K562 (cell line): ENCODE results near the gene LST1. TPM values are rescaled to one million over a fixed set of nuclear protein-coding genes. Genes with fewer than 3 reads are reported as not detected.

Experiments
- ATAC-seq: fragments of 200-7000 bp; cut with Tn5 transposase; 3 replicates; pipeline ENCODE4 v1.9.1; 2020; ENCODE audit warnings: moderate library complexity
- BruUV-seq: library from RNA; stranded (reverse); fragments of 400-500 nt; replicated peaks from 2 replicates; lab custom pipeline; 2021; lab: Mats Ljungman, UMichigan
- CTCF ChIA-PET: fragments of 300-600 bp; formaldehyde crosslinking; extraction: SDS; loops from one replicate; lab custom pipeline; 2021; ENCODE audit warnings: low intra/inter-chr PET ratio; lab: Yijun Ruan, JAX
- POLR2A ChIA-PET: fragments of 300-600, 350-650 bp; sonication (Branson Sonifier 250); formaldehyde crosslinking; extraction: SDS; loops from one replicate; lab custom pipeline; 2021; ENCODE audit warnings: antibody characterized with exemption, inconsistent platforms; lab: Yijun Ruan, JAX
- DNase-seq, 4 experiments: peaks; one replicate each; pipeline versions ENCODE4 v3.0.0 to v3.0.0-alpha.2; 2011 to 2018; ENCODE audit warnings: low spot score in 3 of 4, mixed read lengths in 3 of 4; ENCODE audit errors: extremely low read depth in 1 of 4
- FAIRE-seq: peaks from 2 replicates; lab custom pipeline; 2011; peaks lifted over from hg19 to GRCh38; lab: Jason Lieb, UNC
- H2AFZ ChIP-seq: 2 replicates; pipeline ENCODE4 v1.6.0; 2011; ENCODE audit warnings: low read depth, low read length, control low read depth, inconsistent platforms
- H3K27ac ChIP-seq: fragments of 200-600 bp; 3 replicates; pipeline ENCODE4 v1.8.0; 2011; ENCODE audit warnings: low read depth, mild to moderate bottlenecking, control low read depth, inconsistent platforms, low read length, moderate library complexity, mixed read lengths; ENCODE audit errors: extremely low read depth
- H3K27me3 ChIP-seq, 2 experiments: fragments of 300-600 bp in 1 of 2; 2 replicates in 1 of 2; 3 replicates in 1 of 2; pipeline versions ENCODE4 v1.6.0 to v1.8.0; 2011; ENCODE audit warnings: inconsistent platforms in 2 of 2, low read length in 2 of 2, mild to moderate bottlenecking in 1 of 2, mixed read lengths in 1 of 2, moderate library complexity in 1 of 2; ENCODE audit not compliant: control insufficient read depth in 2 of 2, insufficient read depth in 2 of 2
- H3K36me3 ChIP-seq: fragments of 300-600 bp; 3 replicates; pipeline ENCODE4 v1.8.0; 2011; ENCODE audit warnings: mild to moderate bottlenecking, low read length, inconsistent platforms; ENCODE audit not compliant: control insufficient read depth, insufficient read depth
- H3K4me1 ChIP-seq, 2 experiments: fragments of 200-600 bp in 1 of 2; replicated peaks in 1 of 2; 2 replicates in 1 of 2; 3 replicates in 1 of 2; pipeline versions ENCODE4 v1.5.1 to v1.8.0; 2011; ENCODE audit warnings: inconsistent platforms in 2 of 2, low read length in 2 of 2, mild to moderate bottlenecking in 1 of 2, mixed read lengths in 1 of 2, moderate library complexity in 1 of 2; ENCODE audit not compliant: control insufficient read depth in 2 of 2, insufficient read depth in 2 of 2
- H3K4me2 ChIP-seq: 2 replicates; pipeline ENCODE4 v1.6.1; 2011; ENCODE audit warnings: low read length, control low read depth, inconsistent platforms, mixed read lengths; ENCODE audit not compliant: insufficient read depth
- H3K4me3 ChIP-seq: fragments of 200-600 bp; sonication (generic), shearing (Covaris generic); 2 replicates; pipeline ENCODE4 v1.5.1; 2016; ENCODE audit warnings: control low read depth, inconsistent platforms
- H3K79me2 ChIP-seq: fragments of 200-600 bp; 3 replicates; pipeline ENCODE4 v1.8.0; 2011; ENCODE audit warnings: low read length, inconsistent platforms; ENCODE audit not compliant: control insufficient read depth, insufficient read depth
- H3K9ac ChIP-seq, 2 experiments: 2 replicates each; pipeline versions ENCODE4 v1.6.0 to v1.6.1; 2011; ENCODE audit warnings: low read depth in 2 of 2, low read length in 2 of 2, control low read depth in 1 of 2, inconsistent platforms in 1 of 2, mild to moderate bottlenecking in 1 of 2, mixed read lengths in 1 of 2; ENCODE audit not compliant: insufficient read depth in 1 of 2
- H3K9me1 ChIP-seq: one replicate; pipeline ENCODE4 v1.6.0; 2011; ENCODE audit warnings: inconsistent platforms, mild to moderate bottlenecking, low read length, moderate library complexity; ENCODE audit not compliant: control insufficient read depth, insufficient read depth
- H3K9me3 ChIP-seq: replicated peaks from 2 replicates; pipeline ENCODE4 v1.5.1; 2011; ENCODE audit warnings: low read depth, low read length, inconsistent platforms; ENCODE audit not compliant: control insufficient read depth, insufficient read depth
- H4K20me1 ChIP-seq: replicated peaks from 2 replicates; pipeline ENCODE4 v1.6.1; 2011; ENCODE audit warnings: low read length, inconsistent platforms, mixed read lengths; ENCODE audit not compliant: control insufficient read depth, insufficient read depth
- DPF2 ChIP-seq: fragments of 450-650 bp; IDR thresholded peaks from 2 replicates; pipeline ENCODE4 v1.6.1; 2016
- GATAD2A ChIP-seq: fragments of 450-650 bp; IDR thresholded peaks from 2 replicates; pipeline ENCODE4 v1.6.1; 2017
- GTF2F1 ChIP-seq: IDR thresholded peaks from 2 replicates; pipeline ENCODE4 v1.6.1; 2011; ENCODE audit warnings: low read depth, low read length, improper control_type of control experiment
- PTRF ChIP-seq: fragments of 450-650 bp; IDR thresholded peaks from 2 replicates; pipeline ENCODE4 v1.6.1; 2016; ENCODE audit warnings: mild to moderate bottlenecking, missing genetic modification characterization, missing compliant biosample characterization
- RBFOX2 ChIP-seq: fragments of 200-400 bp; formaldehyde crosslinking; IDR thresholded peaks from 2 replicates; pipeline ENCODE4 v1.6.1; 2017; ENCODE audit warnings: low read depth, mild to moderate bottlenecking, low read length, moderate library complexity
- RFX1 ChIP-seq: fragments of 450-650 bp; IDR thresholded peaks from 2 replicates; pipeline ENCODE4 v1.6.1; 2016; ENCODE audit warnings: mild to moderate bottlenecking, moderate library complexity
- RNF2 ChIP-seq: sonication (generic); IDR thresholded peaks from 2 replicates; pipeline ENCODE4 v1.6.1; 2016
- STAG1 ChIP-seq: sonication (generic); formaldehyde crosslinking; IDR thresholded peaks from 2 replicates; pipeline ENCODE4 v1.5.0; 2020; ENCODE audit warnings: missing genetic modification reagents, borderline replicate concordance
- STAT5A ChIP-seq: IDR thresholded peaks from 2 replicates; pipeline ENCODE4 v1.6.1; 2012; ENCODE audit warnings: low read length, inconsistent platforms, borderline replicate concordance
- ZNF12 ChIP-seq: sonication (generic); formaldehyde crosslinking; IDR thresholded peaks from 2 replicates; pipeline ENCODE4 v1.4.0; 2020; ENCODE audit warnings: mild to moderate bottlenecking, missing genetic modification reagents
- ZNF707 ChIP-seq: fragments of 250-450 bp; sonication (Bioruptor Pico); conservative IDR thresholded peaks from 2 replicates; pipeline ENCODE4 v1.8.0; 2022; ENCODE audit warnings: inconsistent platforms, mild to moderate bottlenecking, moderate library complexity
- WGBS: fragments of 100-300 bp; shearing (Covaris generic); methylation state at CpG from one replicate; pipeline ENCODE4 v1.1.6; 2016; ENCODE audit warnings: low coverage, mixed read lengths; ENCODE audit not compliant: insufficient coverage; ENCODE audit errors: missing lambda C conversion rate; 5-methylcytosine and 5-hydroxymethylcytosine counted together
- in situ Hi-C: fragments of 300-500 bp; cut with MboI; formaldehyde crosslinking; loops from 4 replicates; pipeline ENCODE4 v1.15.0; 2018; ENCODE audit warnings: inconsistent platforms, mixed read lengths
- intact Hi-C: fragments of 100-400 bp; cut with micrococcal nuclease; formaldehyde crosslinking; loops from 2 replicates; pipeline ENCODE4 v1.14.2; 2022
- polyA plus RNA-seq, 8 experiments: library from polyadenylated mRNA; depleted of rRNA in 4 of 8; stranded (reverse) in 5 of 8; unstranded in 3 of 8; fragments of >200 nt; fragmentation: Nextera tagmentation in 2 of 8; fragmentation: Illumina TruSeq in 1 of 8; extraction: Ambion mirVana in 2 of 8; extraction: Trizol in 1 of 8; gene quantifications; 2 replicates each; pipeline versions ENCODE4 v1.2.1 to v1.2.3, GENCODE V29; 2011 to 2014; ENCODE audit warnings: inconsistent platforms in 1 of 8, missing spikeins in 1 of 8
- total RNA-seq, 7 experiments: library from RNA; depleted of rRNA in 6 of 7; stranded (reverse); fragments of >200 nt in 6 of 7; fragmentation: Illumina TruSeq in 2 of 7; extraction: Trizol in 2 of 7; gene quantifications; 2 replicates each; pipeline versions ENCODE4 v1.2.1 to v1.2.3, GENCODE V29; 2011 to 2021; ENCODE audit warnings: low replicate concordance in 1 of 7
- TF ChIP-seq, protein P1 (sequence below): fragments of 250-450 bp; sonication (Bioruptor Pico); IDR thresholded peaks from 2 replicates; pipeline ENCODE4 v1.8.0; 2021; ENCODE audit warnings: borderline replicate concordance, mild to moderate bottlenecking, moderate library complexity; ENCODE audit not compliant: poor library complexity, severe bottlenecking

LST1 gene
- total and polyA plus RNA-seq, 9 of the 15 experiments (the other 6 are each of a cell fraction or from before 2014, with no cell fraction given): 0.82 to 7.8 (median 1.7) TPM

GRCh38 chr6:31586008-31586407, at the start of gene LST1 (continued):
- TF ChIP-seq, protein P1, sequence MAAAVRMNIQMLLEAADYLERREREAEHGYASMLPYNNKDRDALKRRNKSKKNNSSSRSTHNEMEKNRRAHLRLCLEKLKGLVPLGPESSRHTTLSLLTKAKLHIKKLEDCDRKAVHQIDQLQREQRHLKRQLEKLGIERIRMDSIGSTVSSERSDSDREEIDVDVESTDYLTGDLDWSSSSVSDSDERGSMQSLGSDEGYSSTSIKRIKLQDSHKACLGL: no peak
- no peak for TF ChIP-seq STAG1 (CRISPR knock-in tag)
- no peak for TF ChIP-seq GATAD2A

GRCh38 chr6:31538805-31539400, 47.2 kb upstream of the LST1 start:
- no peak for ATAC-seq
- Histone ChIP-seq H3K4me2 (peak overlapping the region; percentile 98), H4K20me1 (peaks cover 52% of the 10 kb centered on the region), H3K9me1 (peaks cover 21% of the 10 kb centered on the region), H3K27me3 (no peaks in the 10 kb centered on the region), H3K36me3 (peaks cover 75% of the 10 kb centered on the region), H3K79me2 (peaks cover 95% of the 10 kb centered on the region), H3K9me3 (no peaks in the 10 kb centered on the region), H3K4me1 (peaks cover 12 to 24% of the 10 kb centered on the region in 2 experiments), H2AFZ (no peak overlapping the region), H3K4me3 (peak overlapping the region; percentile 76; the same call in 1 of the 2 replicates), H3K9ac (peak overlapping the region in 1 of 2 experiments; percentile 97; a peak in 2 of 4 replicates), H3K27ac (no peak overlapping the region; the same call in 1 of the 3 replicates)
- peak in 1 of 4 experiments; percentile 11 for DNase-seq
- 91% methylated on average over 6 of the region's 6 CpGs for WGBS
- in situ Hi-C loops (loop anchor here (25.0 kb wide), 1 partner anchor 1423 kb away; the partner anchor contains the start of genes BRD2 and HLA-DMA), intact Hi-C loops (no loop called here)
- no peak for FAIRE-seq
- ChIA-PET CTCF (interaction anchor here (0.6 kb wide), 1 partner anchor 346 kb away, joined by 3 read pairs; no protein-coding TSS in a partner anchor), POLR2A (interaction anchor here (0.6 to 4.8 kb wide), 16 partner anchors 9 to 618 kb away, joined by 3 to 107 read pairs (median 4); partner anchors contain the start of genes MCCD1, MICB and NFKBIL1)
- BruUV-seq: no TSS peak
- TF ChIP-seq RNF2: no peak
- TF ChIP-seq ZNF12 (CRISPR knock-in tag): no peak
- no peak for TF ChIP-seq STAT5A
- TF ChIP-seq RBFOX2: peak; percentile 32; the same call in 1 of the 2 replicates
- no peak for TF ChIP-seq ZNF707
- TF ChIP-seq DPF2: no peak
- peak; percentile 27; the same call in 1 of the 2 replicates for TF ChIP-seq RFX1
- no peak for TF ChIP-seq GTF2F1
- TF ChIP-seq PTRF (tag): no peak
